ENCODE data around the gene GHITM. TPM values are rescaled to one million over a fixed set of nuclear protein-coding genes. Genes with fewer than 3 reads are reported as not detected.
"Not testable (repeated sequence)": the region's sequence is repeated elsewhere in the genome, so short reads cannot be mapped to it uniquely, and the experiment has no call there.

Gene GHITM
- total RNA-seq, 2 donors from 2014 or later: 121 to 157 TPM

DNA sequence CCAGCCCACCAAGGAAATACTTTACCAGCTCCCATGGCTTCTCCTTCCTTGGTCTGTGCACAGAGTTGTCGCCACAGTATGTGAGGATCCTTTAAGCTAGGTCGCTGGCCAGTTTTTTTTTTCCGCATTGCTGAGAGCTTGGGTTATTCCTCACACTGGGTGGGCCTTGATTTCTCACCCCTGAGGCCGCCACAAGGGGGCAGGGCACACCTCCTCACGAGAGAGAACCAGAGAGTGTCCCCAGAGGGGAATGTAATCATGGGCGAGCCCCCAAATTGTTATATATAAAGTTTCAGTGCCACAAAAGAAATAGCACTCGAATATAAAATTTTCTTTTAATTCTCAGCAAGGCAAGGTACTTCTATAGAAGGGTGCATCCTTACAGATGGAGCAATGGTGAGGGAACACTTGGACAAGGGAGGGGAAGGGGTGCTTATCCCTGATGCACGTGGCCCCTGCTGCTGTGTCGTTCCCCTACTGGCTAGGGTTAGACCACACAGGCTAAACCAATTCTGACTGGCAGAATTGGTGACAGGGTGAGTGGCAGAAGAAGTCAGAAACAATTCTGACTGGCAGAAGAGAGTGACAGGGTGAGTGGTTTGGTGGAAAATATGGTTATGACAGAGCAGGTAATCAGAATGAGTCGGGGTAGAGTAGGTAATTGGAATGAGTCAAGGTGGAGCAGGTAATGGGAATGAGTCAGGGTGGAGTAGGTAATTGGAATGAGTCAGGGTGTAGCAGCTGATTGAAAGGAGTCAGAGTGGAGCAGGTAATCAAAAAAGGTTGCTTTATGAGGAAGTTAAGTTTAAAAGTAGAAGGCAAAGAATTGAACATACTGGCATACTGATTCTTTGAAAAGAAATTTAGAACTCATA lies 13.2 kb upstream of the GHITM start:
- H3K27ac Mint-ChIP-seq; ATAC-seq; H3K4me1 Mint-ChIP-seq (ENCODE audit: low read depth in 2 of 2); H3K4me3 Mint-ChIP-seq; DNase-seq (ENCODE audit: low spot score); H3K9me3 Mint-ChIP-seq: not testable (repeated sequence)
- peaks cover 12% of the 10 kb centered on the region for H3K36me3 Mint-ChIP-seq
- peaks cover 33 to 48% of the 10 kb centered on the region in 2 donors for H3K27me3 Mint-ChIP-seq

DNA sequence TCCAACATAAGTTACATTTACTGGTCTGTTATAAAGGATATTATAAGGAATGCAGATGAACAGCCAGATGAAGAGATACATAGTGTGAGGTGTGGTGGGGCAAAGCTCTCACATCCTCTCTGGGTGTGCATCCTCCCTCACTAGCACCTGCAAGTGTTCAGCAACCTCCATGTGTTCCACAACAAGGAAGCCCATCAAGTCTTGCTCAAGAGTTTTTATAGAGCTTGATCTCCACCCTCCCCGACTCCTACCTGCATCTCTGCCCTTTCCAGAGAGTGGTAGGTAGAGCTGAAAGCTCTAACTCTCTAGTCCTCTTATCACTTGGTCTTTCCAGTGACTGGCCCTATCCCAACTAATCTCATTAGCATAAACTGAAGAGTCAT lies 12.5 kb upstream of the GHITM start:
- Mint-ChIP-seq H3K36me3 (peaks cover 12% of the 10 kb centered on the region), H3K4me1 (ENCODE audit: low read depth in 2 of 2) (no peaks in the 10 kb centered on the region), H3K4me3 (no peak overlapping the region), H3K27me3 (peaks cover 38 to 53% of the 10 kb centered on the region in 2 donors), H3K27ac (no peak overlapping the region), H3K9me3 (peaks cover 7% of the 10 kb centered on the region)
- DNase-seq (ENCODE audit: low spot score) (no peak), ATAC-seq (no peak)

DNA sequence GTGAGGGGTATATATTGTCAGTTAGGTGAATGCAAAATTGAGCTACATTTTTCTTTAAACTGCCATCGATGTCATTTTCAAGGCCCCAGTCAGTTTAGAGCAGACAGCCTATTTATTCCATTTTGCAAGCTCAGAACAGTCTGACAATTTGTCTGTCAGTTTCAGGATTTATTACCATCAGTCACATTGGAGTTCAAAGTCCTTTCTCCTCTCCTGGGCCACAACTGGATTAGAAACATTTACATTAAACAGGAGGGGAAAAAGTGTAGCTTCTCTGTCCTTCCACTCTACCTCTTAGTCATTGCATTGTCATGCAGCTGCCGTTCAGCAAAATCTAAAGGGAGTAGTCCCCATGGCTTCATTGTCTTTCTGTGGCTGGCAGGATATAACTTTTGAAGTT lies 3.5 kb upstream of the GHITM start:
- H3K27me3 Mint-ChIP-seq: peaks cover 22 to 26% of the 10 kb centered on the region in 2 donors
- H3K27ac Mint-ChIP-seq: no peak overlapping the region
- ATAC-seq (no peak), DNase-seq (ENCODE audit: low spot score) (no peak)
- H3K4me1 Mint-ChIP-seq (ENCODE audit: low read depth in 2 of 2): peaks cover 11 to 19% of the 10 kb centered on the region in 2 donors
- H3K9me3 Mint-ChIP-seq: no peaks in the 10 kb centered on the region
- peaks cover 5% of the 10 kb centered on the region for H3K36me3 Mint-ChIP-seq
- H3K4me3 Mint-ChIP-seq: no peak overlapping the region

DNA sequence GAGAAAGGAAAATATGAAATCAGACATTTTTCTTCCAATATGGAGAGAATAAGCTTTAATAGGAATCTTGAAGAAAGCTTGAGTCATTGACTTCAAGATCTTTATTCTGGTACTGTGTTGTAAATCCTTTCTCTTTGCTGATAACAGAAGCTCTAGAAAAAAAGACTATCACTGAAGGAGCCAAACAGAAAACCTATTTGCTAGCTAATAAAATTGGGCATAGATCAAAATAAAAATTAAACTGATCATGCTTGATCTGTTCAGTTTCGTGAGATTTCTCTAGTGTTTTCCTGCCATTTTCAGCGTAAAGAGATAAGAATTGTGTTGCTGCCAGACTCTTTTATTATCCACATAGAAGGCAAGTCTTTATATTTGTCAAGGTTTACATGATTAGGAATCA lies 1.5 kb upstream of the GHITM start:
- no peak for ATAC-seq
- H3K36me3 Mint-ChIP-seq: peaks cover 12% of the 10 kb centered on the region
- DNase-seq (ENCODE audit: low spot score): no peak
- no peaks in the 10 kb centered on the region for H3K9me3 Mint-ChIP-seq
- H3K27ac Mint-ChIP-seq: peak overlapping the region; percentile 98
- H3K4me1 Mint-ChIP-seq (ENCODE audit: low read depth in 2 of 2): peaks cover 20 to 30% of the 10 kb centered on the region in 2 donors
- no peak overlapping the region for H3K4me3 Mint-ChIP-seq
- H3K27me3 Mint-ChIP-seq: peaks cover 9 to 10% of the 10 kb centered on the region in 2 donors

DNA sequence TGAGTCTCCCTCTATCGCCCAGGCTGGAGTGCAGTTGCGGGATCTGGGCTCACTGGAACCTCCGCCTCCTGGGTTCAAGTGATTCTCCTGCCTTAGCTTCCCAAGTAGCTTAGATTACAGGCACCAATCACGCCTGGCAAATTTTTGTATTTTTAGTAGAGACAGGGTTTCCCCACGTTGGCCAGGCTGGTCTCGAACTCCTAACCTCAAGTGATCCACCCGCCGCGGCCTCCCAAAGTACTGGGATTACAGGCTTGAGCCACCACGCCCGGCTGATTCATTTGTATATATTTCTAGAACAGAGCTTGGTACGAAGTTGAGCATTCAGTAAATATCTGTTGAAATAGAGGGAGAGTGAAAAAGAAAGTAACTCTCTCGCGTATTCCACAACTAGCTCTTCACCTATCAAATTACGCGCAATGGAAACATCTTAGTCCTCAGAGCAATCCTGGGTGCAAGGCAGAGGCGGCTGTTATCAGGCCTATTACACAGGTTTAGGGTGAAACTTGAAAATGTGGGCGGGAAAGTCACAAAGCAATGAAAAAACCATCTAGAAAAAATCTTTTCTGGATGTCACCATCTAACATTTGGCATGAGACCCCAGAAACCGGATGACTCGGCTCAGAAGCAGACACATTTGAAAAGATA lies 707 bp upstream of the GHITM start:
- Mint-ChIP-seq H3K4me3 (peak overlapping the region; percentile 94), H3K36me3 (peaks cover 17% of the 10 kb centered on the region), H3K27me3 (peaks cover 8 to 9% of the 10 kb centered on the region in 2 donors), H3K9me3 (no peaks in the 10 kb centered on the region), H3K4me1 (ENCODE audit: low read depth in 2 of 2) (peaks cover 23 to 35% of the 10 kb centered on the region in 2 donors), H3K27ac (peak overlapping the region; percentile 98)
- peak in 1 of 2 donors; percentile 4 for ATAC-seq
- DNase-seq (ENCODE audit: low spot score): no peak

DNA sequence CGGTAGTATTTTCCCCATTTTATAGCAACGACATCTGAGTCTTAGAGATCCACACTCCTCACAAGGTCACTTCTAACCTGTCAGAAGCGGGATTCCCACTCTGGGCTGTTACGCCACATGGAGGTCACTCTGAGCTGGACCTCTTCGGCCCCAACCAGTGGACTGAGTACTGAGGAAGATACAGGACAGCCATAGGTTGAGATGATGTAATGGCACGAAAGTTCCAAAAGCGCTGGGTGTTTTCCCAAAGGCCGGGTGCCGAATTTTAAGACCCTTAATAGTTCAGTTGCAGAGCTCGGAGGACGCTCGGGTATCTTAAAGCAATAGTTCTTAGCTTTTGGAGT lies 699 bp downstream of the GHITM start:
- peaks cover 22% of the 10 kb centered on the region for H3K36me3 Mint-ChIP-seq
- H3K4me3 Mint-ChIP-seq: peak overlapping the region; percentile 94
- no peak for ATAC-seq
- no peaks in the 10 kb centered on the region for H3K9me3 Mint-ChIP-seq
- H3K4me1 Mint-ChIP-seq (ENCODE audit: low read depth in 2 of 2): peaks cover 23 to 38% of the 10 kb centered on the region in 2 donors
- peaks cover 0 to 4% of the 10 kb centered on the region in 2 donors for H3K27me3 Mint-ChIP-seq
- DNase-seq (ENCODE audit: low spot score): no peak
- H3K27ac Mint-ChIP-seq: peak overlapping the region; percentile 98

DNA sequence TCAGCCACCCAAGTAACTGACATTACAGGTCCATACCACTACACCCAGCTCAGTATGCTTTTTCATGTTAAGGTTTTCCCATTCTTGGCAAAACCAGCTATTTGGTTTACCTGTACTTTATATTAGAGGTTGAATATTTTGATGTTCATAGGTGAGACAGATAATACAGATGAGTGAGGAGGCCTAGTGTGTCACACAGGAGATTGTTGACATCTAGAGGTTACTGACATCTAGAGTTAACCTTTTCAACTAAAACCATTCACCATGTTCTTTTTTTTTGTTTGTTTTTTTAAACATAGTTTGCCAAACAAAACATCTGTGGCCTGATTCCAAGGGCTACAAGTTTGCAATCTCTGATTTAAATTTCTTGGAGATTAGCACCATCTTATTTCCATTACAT lies 8.0 kb downstream of the GHITM start:
- Mint-ChIP-seq H3K36me3 (peaks cover 51% of the 10 kb centered on the region), H3K4me1 (ENCODE audit: low read depth in 2 of 2) (peaks cover 9 to 14% of the 10 kb centered on the region in 2 donors), H3K27me3 (no peaks in the 10 kb centered on the region), H3K9me3 (no peaks in the 10 kb centered on the region), H3K4me3 (no peak overlapping the region), H3K27ac (no peak overlapping the region)
- DNase-seq (ENCODE audit: low spot score) (no peak), ATAC-seq (no peak)

DNA sequence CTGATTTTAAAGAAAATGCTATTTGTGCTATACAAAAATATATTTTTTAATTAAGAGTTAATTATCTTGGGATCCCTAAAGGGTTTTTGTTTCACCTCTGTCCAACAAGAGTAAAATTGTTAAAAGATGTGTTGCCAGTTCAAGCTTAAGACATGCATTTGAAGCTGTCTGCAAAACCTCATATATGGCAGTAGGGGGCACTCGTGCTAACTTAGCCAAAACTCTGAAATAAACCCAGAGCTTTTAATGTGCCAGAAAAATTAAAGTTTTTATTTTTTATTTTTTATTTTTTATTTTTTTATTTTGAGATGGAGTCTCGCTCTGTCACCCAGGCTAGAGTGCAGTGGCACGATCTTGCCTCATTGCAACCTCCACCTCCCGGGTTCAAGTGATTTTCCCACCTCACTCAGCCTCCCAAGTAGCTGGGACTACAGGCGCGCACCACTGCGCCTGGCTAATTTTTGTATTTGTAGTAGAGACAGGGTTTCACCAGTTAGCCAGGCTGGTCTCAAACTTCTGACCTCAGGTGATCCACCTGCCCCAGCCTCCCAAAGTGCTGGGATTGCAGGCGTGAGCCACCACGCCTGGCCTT lies 8.8 kb downstream of the GHITM start:
- H3K9me3 Mint-ChIP-seq; H3K27ac Mint-ChIP-seq; H3K27me3 Mint-ChIP-seq; DNase-seq (ENCODE audit: low spot score); ATAC-seq; H3K4me3 Mint-ChIP-seq: not testable (repeated sequence)
- H3K4me1 Mint-ChIP-seq (ENCODE audit: low read depth in 2 of 2): peaks cover 9 to 14% of the 10 kb centered on the region in 2 donors
- H3K36me3 Mint-ChIP-seq: peaks cover 57% of the 10 kb centered on the region

DNA sequence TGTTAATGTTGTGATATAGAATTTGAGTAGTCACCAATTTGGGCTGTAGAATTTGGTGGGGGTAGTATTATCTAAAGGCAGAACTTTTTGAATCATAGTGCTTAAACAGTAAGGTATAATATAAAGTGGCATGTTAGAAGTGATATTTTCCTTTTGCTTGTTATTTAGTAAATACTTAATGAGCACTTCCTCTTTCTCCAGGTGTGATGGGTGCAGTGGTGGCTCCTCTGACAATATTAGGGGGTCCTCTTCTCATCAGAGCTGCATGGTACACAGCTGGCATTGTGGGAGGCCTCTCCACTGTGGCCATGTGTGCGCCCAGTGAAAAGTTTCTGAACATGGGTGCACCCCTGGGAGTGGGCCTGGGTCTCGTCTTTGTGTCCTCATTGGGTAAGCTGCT lies 10.5 kb downstream of the GHITM start:
- no peak for DNase-seq (ENCODE audit: low spot score)
- Mint-ChIP-seq H3K27ac (no peak overlapping the region), H3K4me3 (no peak overlapping the region), H3K4me1 (ENCODE audit: low read depth in 2 of 2) (peaks cover 6% of the 10 kb centered on the region in 2 donors), H3K36me3 (peaks cover 55% of the 10 kb centered on the region), H3K27me3 (no peaks in the 10 kb centered on the region), H3K9me3 (no peaks in the 10 kb centered on the region)
- no peak for ATAC-seq

DNA sequence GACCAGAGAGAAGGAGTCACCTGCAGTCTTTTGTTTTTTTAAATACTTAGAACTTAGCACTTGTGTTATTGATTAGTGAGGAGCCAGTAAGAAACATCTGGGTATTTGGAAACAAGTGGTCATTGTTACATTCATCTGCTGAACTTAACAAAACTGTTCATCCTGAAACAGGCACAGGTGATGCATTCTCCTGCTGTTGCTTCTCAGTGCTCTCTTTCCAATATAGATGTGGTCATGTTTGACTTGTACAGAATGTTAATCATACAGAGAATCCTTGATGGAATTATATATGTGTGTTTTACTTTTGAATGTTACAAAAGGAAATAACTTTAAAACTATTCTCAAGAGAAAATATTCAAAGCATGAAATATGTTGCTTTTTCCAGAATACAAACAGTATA lies 13.5 kb downstream of the GHITM start:
- Mint-ChIP-seq H3K9me3 (no peaks in the 10 kb centered on the region), H3K4me1 (ENCODE audit: low read depth in 2 of 2) (peaks cover 18 to 24% of the 10 kb centered on the region in 2 donors), H3K4me3 (no peak overlapping the region), H3K27me3 (no peaks in the 10 kb centered on the region), H3K36me3 (peaks cover 43% of the 10 kb centered on the region), H3K27ac (peak overlapping the region; percentile 33 to 90)
- ATAC-seq: no peak
- no peak for DNase-seq (ENCODE audit: low spot score)

DNA sequence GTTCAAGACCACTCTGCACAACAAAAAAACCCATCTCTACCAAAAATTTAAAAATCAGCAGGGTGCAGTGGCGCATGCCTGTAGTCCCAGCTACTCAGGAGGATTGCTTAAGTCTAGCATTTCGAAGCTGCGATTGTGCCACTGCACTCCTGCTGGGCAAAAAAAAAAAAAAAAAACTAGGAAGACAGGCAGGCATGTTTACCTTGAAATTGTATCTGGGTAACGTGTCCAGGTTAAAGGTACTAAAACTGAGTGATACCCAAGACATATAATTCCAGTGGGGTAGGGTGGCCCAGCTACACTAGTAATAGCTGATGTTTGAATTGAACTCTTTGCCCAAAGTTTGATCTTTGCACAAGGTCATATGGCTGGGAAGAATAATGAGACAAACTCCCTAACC lies 16.2 kb downstream of the GHITM start:
- H3K4me3 Mint-ChIP-seq: no peak overlapping the region
- no peak for DNase-seq (ENCODE audit: low spot score)
- H3K27ac Mint-ChIP-seq: peak overlapping the region; percentile 9 to 90
- peaks cover 29% of the 10 kb centered on the region for H3K36me3 Mint-ChIP-seq
- no peak for ATAC-seq
- no peaks in the 10 kb centered on the region for H3K9me3 Mint-ChIP-seq
- H3K4me1 Mint-ChIP-seq (ENCODE audit: low read depth in 2 of 2): peaks cover 36 to 41% of the 10 kb centered on the region in 2 donors
- H3K27me3 Mint-ChIP-seq: peaks cover 0 to 7% of the 10 kb centered on the region in 2 donors

DNA sequence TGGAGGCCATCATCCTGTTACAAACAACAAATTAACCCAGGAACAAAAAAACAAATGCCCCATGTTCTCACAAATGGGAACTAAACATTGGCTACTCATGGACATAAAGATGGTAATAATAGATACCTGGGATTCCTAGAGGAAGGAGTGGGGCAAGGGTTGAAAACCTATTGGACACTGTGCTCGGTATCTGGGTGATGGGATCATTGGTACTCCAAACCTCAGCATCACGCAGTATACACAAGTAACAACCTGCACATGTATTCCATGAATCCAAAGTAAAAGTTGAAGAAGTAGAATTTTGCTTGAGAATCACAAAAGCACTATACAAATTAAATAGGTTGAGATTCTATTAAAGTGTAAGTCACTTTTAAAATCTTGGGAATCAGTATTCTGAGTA lies 16.7 kb downstream of the GHITM start:
- H3K9me3 Mint-ChIP-seq: no peaks in the 10 kb centered on the region
- H3K27ac Mint-ChIP-seq: peak overlapping the region; percentile 9 to 90
- peak overlapping the region; percentile 5 for H3K4me3 Mint-ChIP-seq
- H3K27me3 Mint-ChIP-seq: peaks cover 0 to 7% of the 10 kb centered on the region in 2 donors
- H3K4me1 Mint-ChIP-seq (ENCODE audit: low read depth in 2 of 2): peaks cover 34 to 38% of the 10 kb centered on the region in 2 donors
- H3K36me3 Mint-ChIP-seq: peaks cover 24% of the 10 kb centered on the region
- no peak for ATAC-seq
- no peak for DNase-seq (ENCODE audit: low spot score)

DNA sequence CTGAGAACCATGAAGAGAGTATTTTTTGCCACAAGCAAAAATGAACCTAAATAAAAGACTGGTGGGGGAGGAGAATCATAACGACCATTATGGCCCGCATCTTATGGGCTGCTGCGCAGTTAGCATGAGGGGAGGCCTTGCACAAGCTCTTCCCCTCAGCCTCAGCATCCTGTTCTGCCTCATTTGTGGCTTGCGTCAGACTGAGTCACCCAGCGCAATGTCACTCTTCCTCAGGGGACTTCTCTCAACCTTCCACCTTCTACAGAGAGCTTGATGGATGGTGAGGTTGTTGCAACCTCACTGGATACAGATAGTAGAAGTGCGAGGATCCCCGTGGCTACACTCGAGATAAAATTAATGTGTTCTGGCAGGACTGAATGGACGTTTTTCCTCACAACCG lies 17.5 kb downstream of the GHITM start:
- Mint-ChIP-seq H3K4me1 (ENCODE audit: low read depth in 2 of 2) (peaks cover 33 to 35% of the 10 kb centered on the region in 2 donors), H3K27ac (peak overlapping the region; percentile 74 to 90), H3K27me3 (peaks cover 0 to 7% of the 10 kb centered on the region in 2 donors), H3K4me3 (peak overlapping the region; percentile 73), H3K36me3 (peaks cover 22% of the 10 kb centered on the region), H3K9me3 (no peaks in the 10 kb centered on the region)
- DNase-seq (ENCODE audit: low spot score) (peak; percentile 74), ATAC-seq (peak; percentile 98 to 99)

DNA sequence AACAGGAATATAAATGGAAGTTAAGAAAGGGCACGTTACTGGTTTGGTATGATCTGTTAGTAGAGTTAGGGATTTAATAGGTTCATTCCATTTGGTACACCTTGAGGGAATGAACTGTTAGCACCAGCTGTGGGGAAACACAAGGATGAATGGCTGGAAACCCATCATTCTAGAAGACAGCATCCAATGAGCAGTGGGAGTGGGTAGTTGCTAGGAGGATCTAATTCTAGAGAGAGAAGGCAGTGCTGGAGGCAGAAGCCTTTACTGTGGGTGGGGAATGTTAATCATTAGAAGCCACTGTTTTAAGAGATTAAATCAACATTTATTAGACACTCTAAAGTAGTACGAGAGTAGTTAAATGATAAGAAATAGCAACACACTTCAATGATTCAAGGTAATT lies 18.8 kb downstream of the GHITM start:
- ATAC-seq (no peak), DNase-seq (ENCODE audit: low spot score) (no peak)
- Mint-ChIP-seq H3K27me3 (peaks cover 0 to 7% of the 10 kb centered on the region in 2 donors), H3K36me3 (peaks cover 16% of the 10 kb centered on the region), H3K4me1 (ENCODE audit: low read depth in 2 of 2) (peaks cover 33 to 35% of the 10 kb centered on the region in 2 donors), H3K27ac (peak overlapping the region; percentile 74 to 90), H3K9me3 (no peaks in the 10 kb centered on the region), H3K4me3 (peak overlapping the region; percentile 43)

All from natural killer cell treated with Interleukin-12 subunit alpha and Interleukin-12 subunit beta and Interleukin-15 and Interleukin-18, amount 100 ng/mL, for 72 hours (primary cell).